ENCODE measurements around the gene CUBN.

Gene CUBN

DNA sequence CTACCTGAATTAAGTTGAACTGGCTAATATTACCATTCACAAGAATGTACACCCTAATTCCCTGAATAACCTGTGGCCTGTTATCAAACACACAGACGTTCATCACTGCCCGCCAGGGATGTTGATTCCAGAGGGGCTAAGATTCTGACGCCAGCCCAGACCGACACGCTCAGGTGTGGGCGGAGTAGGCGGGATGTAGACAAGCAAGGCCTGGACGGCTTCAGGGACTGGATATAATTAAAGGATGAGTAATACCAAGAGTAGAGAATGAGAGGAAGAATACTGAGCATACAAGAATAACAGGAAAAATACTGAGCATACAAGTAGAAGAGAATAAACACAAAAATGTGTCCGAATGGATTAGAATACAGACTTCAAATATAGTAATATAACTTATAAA is 29.0 kb downstream of the CUBN start:
- no peaks in the 10 kb centered on the region for H3K9me3 Mint-ChIP-seq
- peak overlapping the region; percentile 35 for H3K27ac Mint-ChIP-seq
- no peak for DNase-seq (ENCODE audit: low spot score in 2 of 2)
- no peak for ATAC-seq
- H3K4me3 Mint-ChIP-seq, result no peak overlapping the region
- H3K4me1 Mint-ChIP-seq, result no peaks in the 10 kb centered on the region
- no peaks in the 10 kb centered on the region for H3K36me3 Mint-ChIP-seq

DNA sequence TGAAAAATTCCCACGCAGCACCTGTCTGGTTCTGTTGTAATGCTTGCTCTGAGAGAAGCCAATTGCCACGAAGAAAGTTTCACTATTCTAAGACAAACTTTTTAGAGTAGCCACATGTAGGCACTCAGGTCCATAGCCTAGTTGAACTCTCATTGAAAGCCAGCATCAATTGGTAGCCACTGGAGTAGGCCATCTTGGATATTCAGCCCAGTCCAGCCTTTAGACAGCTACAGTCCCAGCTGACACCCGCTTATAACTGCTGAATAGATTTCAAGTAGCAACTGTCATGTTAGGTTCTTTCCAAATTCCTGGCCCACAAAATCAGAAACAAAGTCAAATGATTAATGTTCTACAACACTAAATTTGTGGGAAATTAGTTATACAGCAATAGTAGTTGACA is 31.6 kb downstream of the CUBN start:
- DNase-seq (ENCODE audit: low spot score in 2 of 2) (no peak), ATAC-seq (no peak)
- H3K27ac Mint-ChIP-seq, result no peak overlapping the region
- peaks cover 2% of the 10 kb centered on the region for H3K4me1 Mint-ChIP-seq
- no peak overlapping the region for H3K4me3 Mint-ChIP-seq
- H3K9me3 Mint-ChIP-seq, result peaks cover 2% of the 10 kb centered on the region
- no peaks in the 10 kb centered on the region for H3K36me3 Mint-ChIP-seq

DNA sequence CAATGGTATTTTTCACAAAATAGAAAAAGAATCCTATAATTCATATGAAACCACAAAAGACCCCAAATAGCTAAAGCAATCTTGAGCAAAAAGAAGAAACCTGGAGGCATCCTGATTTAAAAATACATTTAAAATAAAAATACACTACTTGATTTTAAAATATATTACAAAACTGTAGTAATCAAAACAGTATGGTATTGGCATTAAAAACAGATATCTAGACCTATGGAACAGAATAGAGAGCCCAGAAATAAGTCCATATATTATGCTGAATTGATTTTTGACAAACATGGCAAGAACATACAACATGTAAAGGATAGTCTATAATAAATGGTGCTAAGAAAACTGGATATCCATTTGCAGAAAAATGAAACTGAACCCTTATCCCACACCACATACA is 34.8 kb downstream of the CUBN start:
- no peaks in the 10 kb centered on the region for H3K36me3 Mint-ChIP-seq
- no peak overlapping the region for H3K4me3 Mint-ChIP-seq
- peaks cover 4% of the 10 kb centered on the region for H3K9me3 Mint-ChIP-seq
- H3K27ac Mint-ChIP-seq, result no peak overlapping the region
- no peak for DNase-seq (ENCODE audit: low spot score in 2 of 2)
- no peak for ATAC-seq
- H3K4me1 Mint-ChIP-seq, result peaks cover 15% of the 10 kb centered on the region

DNA sequence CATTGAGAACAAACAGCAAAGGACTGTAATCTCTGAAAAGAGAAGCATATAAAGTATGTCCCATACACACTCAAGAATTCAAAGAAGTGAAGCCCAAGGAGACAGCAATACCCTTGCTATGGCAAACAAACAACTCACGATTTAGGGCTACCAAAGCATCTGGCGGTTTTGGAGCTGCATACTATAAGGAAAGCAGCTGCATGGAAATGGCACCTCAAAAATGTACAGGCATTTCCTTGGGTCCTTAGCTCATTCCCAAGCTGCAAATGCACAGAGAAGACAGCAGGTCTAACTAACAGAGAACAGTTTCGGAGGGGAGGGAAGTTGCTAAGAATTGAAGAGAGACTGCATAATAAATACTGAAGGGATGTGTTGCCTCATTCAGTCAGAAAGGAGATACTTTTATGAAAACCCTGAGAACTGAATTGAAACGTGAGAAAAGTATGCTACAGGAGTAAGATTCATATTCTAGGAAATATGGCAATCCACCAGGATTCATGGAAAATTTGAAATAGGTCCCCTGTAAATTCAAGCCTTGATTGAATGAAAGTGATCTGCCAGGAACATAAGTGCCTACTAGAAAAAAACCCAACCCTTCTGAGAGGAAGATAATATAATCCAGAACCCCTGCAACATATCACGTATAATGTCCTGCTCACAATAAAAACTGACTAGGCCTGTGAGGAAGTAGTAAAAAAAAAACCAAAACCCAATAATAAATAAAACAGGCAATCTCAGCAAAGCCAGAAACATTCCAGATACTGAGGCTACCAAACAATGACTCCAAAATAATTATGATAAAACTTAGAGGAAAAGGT is 36.4 kb downstream of the CUBN start:
- ATAC-seq, result no peak
- Mint-ChIP-seq H3K4me3 (no peak overlapping the region), H3K36me3 (no peaks in the 10 kb centered on the region), H3K9me3 (peaks cover 4% of the 10 kb centered on the region), H3K27ac (no peak overlapping the region), H3K4me1 (peaks cover 15% of the 10 kb centered on the region)
- DNase-seq (ENCODE audit: low spot score in 2 of 2), result no peak

DNA sequence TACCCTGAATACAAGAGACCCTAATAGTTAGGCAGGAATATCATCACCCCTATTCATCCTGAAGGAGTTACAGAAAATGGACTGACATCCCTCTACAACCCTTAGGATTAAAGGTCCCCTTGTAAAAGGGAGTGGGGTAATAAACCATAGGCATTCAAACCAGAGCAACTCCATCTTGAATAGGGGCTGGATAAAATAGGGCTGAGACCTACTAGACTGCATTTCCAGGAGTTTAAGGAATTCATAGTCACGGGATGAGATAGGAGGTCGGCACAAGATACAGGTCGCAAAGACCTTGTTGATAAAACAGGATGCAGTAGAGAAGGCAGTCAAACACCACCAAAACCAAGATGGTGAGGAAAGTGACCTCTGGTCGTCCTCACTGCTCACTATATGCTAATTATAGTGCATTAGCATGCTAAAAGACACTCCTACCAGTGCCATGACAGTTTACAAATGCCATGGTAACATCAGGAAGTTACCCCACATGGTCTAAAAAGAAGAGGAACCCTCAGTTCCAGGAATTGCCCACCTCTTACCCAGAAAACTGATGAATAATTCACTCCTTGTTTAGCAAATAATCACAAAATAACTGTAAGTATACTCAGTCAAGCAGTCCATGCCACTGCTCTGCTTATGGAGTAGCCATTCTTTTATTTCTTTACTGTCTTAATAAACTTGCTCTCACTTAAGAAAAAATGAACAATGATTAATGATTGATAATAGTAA is 37.2 kb downstream of the CUBN start:
- ATAC-seq, result peak; percentile 49
- Mint-ChIP-seq H3K9me3 (peaks cover 4% of the 10 kb centered on the region), H3K4me1 (peaks cover 15% of the 10 kb centered on the region), H3K4me3 (no peak overlapping the region), H3K36me3 (no peaks in the 10 kb centered on the region), H3K27ac (no peak overlapping the region)
- DNase-seq (ENCODE audit: low spot score in 2 of 2), result no peak

DNA sequence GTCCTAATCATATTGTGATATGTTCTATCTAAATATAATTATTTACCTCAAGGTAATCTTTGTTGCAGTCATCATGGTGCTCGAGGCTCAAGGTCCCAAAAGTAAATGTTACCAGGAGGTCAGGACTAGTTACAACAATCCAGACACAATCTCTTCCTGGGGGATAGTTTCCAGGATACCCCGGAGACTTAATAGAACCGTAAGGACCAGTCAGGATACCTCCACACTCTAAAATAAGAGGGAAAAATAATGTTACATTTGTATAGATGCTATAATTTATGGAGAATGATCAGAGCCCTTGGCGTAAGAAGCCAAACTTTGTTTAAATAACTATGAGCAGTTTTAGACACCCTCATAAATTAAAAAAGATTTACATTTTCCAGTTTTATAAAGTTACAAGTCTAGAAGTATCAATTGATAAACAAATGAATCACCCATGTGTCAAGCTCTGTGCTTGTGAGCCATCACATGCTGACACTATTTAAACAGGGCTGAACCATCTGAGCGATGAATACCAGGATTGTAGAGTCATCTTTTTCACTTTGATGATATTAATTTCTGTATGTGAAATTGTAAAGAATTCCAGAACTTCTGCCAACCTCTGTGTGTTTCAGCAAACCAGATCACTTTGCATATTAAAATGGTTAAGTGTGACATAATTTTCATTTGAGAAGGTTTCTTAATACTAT is 41.3 kb downstream of the CUBN start:
- Mint-ChIP-seq H3K27ac (no peak overlapping the region), H3K36me3 (no peaks in the 10 kb centered on the region), H3K9me3 (peaks cover 2% of the 10 kb centered on the region), H3K4me3 (no peak overlapping the region), H3K4me1 (peaks cover 15% of the 10 kb centered on the region)
- ATAC-seq (no peak), DNase-seq (ENCODE audit: low spot score in 2 of 2) (no peak)

DNA sequence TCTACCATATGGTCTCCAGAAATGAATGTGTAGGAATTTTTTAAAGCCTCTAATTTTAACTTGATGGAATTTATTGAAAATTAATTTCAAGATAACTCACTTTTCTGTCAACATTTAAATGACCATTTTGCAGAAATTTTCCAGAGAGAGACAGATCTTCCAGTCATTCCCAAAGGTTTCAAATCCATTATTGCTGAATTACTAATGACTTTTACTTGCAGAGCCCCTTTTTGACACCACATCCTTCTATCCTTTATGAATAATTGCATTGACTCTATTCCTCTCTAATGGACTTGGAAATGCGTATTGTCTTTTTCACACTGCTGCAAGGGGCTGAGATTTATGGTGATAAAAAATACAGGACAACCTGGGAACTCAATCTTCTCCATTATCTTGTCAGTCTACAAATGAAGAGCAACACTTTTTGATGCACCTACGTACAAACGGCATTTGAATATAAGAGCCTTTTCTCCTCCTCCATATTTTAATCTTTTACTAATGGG is 42.7 kb downstream of the CUBN start:
- Mint-ChIP-seq H3K27ac (no peak overlapping the region), H3K4me3 (no peak overlapping the region), H3K4me1 (peaks cover 2% of the 10 kb centered on the region), H3K9me3 (no peaks in the 10 kb centered on the region), H3K36me3 (no peaks in the 10 kb centered on the region)
- ATAC-seq (no peak), DNase-seq (ENCODE audit: low spot score in 2 of 2) (no peak)

DNA sequence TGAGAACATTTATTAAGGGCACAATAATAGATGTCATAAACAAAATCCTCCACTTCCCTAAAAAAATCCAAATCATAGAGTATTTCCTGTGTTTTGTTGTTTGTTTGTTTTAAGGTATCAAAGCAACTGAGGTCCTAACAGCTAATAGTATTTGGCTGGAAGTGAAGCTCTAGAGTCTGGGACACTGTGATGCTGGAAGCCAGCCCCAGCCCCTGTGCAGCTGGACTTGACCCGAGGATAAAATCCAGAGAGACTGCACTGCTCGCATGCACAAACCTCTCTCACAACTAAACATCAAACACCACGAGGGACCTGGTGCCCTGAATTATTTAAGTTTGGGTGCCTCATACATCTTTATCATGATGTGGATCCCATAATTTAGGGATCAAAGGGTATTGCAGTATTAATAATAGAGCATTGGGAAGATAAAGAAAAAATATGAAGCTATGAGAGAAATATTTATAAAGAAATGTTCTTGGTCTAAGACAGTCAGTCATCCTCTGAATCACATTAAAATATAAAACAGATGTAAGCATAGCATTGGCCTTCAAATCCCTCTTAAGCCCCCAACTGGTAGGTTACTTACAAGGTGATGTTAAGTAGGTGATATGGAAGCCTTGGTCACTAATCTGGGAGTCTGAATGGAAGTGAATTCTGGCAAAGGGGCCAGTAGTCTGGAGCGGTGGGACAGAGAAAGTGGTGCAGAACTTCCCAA is 44.4 kb downstream of the CUBN start:
- H3K9me3 Mint-ChIP-seq, result no peaks in the 10 kb centered on the region
- H3K36me3 Mint-ChIP-seq, result no peaks in the 10 kb centered on the region
- H3K27ac Mint-ChIP-seq, result no peak overlapping the region
- no peak overlapping the region for H3K4me3 Mint-ChIP-seq
- DNase-seq (ENCODE audit: low spot score in 2 of 2) (no peak), ATAC-seq (no peak)
- H3K4me1 Mint-ChIP-seq, result no peaks in the 10 kb centered on the region

DNA sequence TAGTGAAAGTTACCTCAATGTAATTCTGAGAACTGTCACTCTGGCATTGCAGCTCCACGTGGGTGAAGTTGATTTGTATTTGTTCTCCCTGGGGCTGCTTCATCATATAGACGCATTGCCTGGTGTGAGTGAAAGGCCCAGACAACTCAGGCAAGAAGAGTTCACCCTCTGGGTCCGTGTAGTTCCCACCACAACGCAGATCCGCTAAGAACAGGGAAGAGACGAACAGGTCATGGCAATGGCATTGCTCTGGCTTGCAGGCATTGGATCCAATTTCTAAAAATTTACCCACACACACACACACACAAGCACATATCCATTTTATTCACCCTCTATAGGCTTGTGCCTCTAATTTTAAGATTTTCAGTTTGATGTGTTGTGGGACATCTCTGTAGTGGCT is 45.4 kb downstream of the CUBN start:
- DNase-seq (ENCODE audit: low spot score in 2 of 2) (no peak), ATAC-seq (no peak)
- Mint-ChIP-seq H3K9me3 (no peaks in the 10 kb centered on the region), H3K4me1 (no peaks in the 10 kb centered on the region), H3K36me3 (no peaks in the 10 kb centered on the region), H3K27ac (no peak overlapping the region), H3K4me3 (no peak overlapping the region)

DNA sequence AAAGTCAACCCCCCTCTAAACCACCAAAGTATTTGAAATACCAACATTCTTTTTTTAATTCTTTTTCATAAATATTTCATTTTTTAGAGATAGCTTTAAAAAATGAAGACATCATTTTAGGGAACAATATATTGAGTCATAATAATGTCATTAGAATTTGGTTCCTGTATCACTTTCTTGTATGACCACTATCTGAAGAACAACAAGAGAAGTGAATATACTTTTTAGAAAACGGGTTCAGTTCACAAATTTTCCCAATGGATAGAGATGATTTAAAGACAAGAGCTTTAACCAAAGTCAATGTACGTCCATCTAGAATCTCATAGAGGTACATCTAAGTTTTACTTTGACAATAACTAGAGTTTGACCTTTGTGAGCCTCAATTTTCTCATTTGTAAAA is 48.2 kb downstream of the CUBN start:
- no peaks in the 10 kb centered on the region for H3K4me1 Mint-ChIP-seq
- DNase-seq (ENCODE audit: low spot score in 2 of 2) (no peak), ATAC-seq (no peak)
- no peaks in the 10 kb centered on the region for H3K36me3 Mint-ChIP-seq
- no peaks in the 10 kb centered on the region for H3K9me3 Mint-ChIP-seq
- H3K4me3 Mint-ChIP-seq, result no peak overlapping the region
- H3K27ac Mint-ChIP-seq, result no peak overlapping the region

DNA sequence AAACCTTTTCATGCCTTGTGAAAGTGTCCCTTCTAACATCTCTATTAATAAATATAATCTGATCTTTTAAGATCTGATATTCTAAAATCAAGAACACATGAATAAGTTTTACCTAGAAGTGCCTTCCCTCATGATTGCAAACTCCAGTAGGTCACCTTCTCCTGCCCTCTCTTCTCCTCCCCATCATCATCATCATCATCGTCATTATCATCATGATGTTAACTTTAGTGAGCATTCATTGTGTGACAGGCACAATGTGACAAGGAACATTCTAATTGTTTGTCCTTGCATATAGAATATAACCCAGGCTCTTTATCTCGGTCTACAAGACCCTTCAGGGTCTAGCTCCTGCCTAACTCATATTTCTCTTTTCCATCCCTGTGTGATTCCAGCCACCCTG is 51.7 kb downstream of the CUBN start:
- peaks cover 12% of the 10 kb centered on the region for H3K4me1 Mint-ChIP-seq
- H3K9me3 Mint-ChIP-seq, result no peaks in the 10 kb centered on the region
- H3K4me3 Mint-ChIP-seq, result no peak overlapping the region
- DNase-seq (ENCODE audit: low spot score in 2 of 2) (no peak), ATAC-seq (no peak)
- no peak overlapping the region for H3K27ac Mint-ChIP-seq
- no peaks in the 10 kb centered on the region for H3K36me3 Mint-ChIP-seq

DNA sequence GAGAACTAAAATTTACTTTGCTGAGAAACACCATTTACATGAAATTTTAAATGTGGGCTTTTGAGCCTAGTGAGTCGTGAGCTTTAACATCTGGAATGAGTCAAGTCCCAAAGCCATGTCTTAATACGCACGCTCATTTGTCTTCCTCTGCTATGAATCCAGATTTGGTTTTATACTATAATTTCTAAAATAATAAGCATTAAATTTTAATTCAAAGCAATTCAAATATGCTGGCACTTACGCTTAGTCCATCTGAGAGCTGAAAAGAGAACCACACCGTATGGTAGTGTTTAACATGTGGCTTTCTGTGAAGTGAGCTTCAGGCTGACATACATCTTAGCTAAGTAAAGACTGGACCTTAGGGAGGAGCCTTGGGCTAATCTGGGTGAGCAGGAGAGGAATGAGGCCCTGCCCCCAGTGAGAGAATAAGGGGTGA is 52.2 kb downstream of the CUBN start:
- no peaks in the 10 kb centered on the region for H3K9me3 Mint-ChIP-seq
- no peak for ATAC-seq

DNA sequence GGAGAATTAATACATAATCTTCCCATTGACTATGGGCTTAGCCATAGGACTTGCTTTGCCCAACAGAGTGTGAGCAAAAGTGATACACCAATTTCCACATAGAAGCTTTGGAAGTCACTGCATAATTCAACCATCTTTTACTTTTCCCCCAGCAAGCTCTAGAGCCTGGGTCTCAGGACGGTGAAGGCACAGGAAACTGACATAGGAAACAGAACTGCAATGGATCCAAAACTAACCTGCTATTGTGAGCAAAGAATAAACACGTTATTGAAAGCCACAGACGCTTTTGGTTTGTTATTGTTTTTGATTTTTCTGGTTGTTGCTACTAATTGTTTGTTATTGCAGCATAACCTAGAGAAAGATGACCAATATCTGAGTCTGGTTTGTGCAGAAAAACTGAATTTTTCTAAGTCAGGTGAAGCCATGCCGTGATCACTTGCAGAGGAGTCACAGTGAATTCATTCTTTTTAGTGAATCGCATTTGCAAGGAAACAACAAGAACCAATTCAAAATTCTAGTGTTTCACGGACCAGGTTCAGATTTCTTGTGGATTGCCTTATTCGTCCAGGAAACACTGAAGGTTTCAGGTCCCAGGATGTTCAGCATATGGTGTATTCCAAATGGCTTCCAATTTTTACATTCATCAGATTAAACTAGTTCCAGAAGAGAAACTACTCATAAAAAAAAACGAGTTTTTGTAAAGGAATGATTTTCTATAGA is 52.8 kb downstream of the CUBN start:
- peaks cover 12% of the 10 kb centered on the region for H3K4me1 Mint-ChIP-seq
- H3K4me3 Mint-ChIP-seq, result no peak overlapping the region
- H3K27ac Mint-ChIP-seq, result no peak overlapping the region
- H3K36me3 Mint-ChIP-seq, result no peaks in the 10 kb centered on the region
- H3K9me3 Mint-ChIP-seq, result no peaks in the 10 kb centered on the region
- DNase-seq (ENCODE audit: low spot score in 2 of 2), result no peak
- no peak for ATAC-seq

More for the DNA sequence above, 52.2 kb downstream of the CUBN start:
- DNase-seq (ENCODE audit: low spot score in 2 of 2), result no peak
- H3K4me1 Mint-ChIP-seq, result peaks cover 12% of the 10 kb centered on the region
- no peak overlapping the region for H3K4me3 Mint-ChIP-seq
- no peaks in the 10 kb centered on the region for H3K36me3 Mint-ChIP-seq
- H3K27ac Mint-ChIP-seq, result no peak overlapping the region

DNA sequence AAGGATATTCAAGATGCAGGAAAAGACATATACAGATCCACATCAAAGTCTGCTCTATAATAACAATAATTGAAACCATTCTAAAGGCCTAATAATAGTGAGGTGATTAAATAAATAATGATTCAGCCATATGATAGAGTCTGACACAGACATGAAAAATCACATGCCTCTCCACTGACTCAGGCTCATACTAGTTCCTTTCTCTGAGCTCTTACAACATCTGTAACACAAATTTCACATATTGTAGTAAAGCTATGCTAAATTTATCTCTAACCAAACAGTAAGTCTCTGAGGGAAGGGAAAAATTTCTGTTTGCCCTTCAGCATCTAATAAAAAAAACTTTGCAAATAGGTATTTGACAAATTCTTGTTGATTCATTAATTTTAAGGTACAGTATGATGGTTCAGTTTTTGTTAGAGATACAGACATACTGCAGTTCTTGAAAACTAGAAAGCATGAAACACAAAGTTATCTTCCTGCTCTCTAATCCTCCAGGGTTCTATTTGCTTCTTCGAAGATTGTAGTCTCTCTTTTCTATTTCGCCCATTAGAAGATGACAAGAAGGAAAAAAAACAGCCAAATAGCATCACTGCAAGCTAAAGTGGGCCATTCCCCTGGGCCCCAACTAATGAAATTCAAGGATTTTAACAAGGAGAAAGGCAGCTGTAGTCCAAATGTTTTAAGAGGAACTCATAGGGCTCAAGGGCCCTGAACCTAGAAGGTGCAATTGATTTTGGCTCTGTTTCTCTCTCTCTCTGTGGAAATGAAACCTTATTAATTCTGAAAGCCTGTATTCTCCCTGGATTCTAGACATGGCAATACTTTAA is 53.9 kb downstream of the CUBN start:
- Mint-ChIP-seq H3K36me3 (no peaks in the 10 kb centered on the region), H3K9me3 (no peaks in the 10 kb centered on the region), H3K27ac (no peak overlapping the region), H3K4me1 (peaks cover 12% of the 10 kb centered on the region), H3K4me3 (no peak overlapping the region)
- no peak for ATAC-seq
- no peak for DNase-seq (ENCODE audit: low spot score in 2 of 2)

Data from stimulated activated effector memory CD8-positive, alpha-beta T cell treated with anti-CD3 and anti-CD28 coated beads, Interleukin-12 subunit alpha, Interleukin-12 subunit beta, amount 100 ng/mL, for 72 hours (primary cell).